Right lobe of liver (tissue), 6 donors: ENCODE results near the gene ATP6V1F. TPM values are rescaled to one million over a fixed set of nuclear protein-coding genes. Genes with fewer than 3 reads are reported as not detected.

Experiments used
- ATAC-seq, 4 donors: fragments of 200-7000 bp; cut with Tn5 transposase; one replicate each; pipeline ENCODE4 v1.9.1; 2020; ENCODE audit warnings: mild to moderate bottlenecking in 4 of 4, moderate library complexity in 4 of 4
- DNase-seq, 3 donors: peaks; one replicate each; pipeline ENCODE4 v3.0.0-alpha.2; 2020
- H3K27ac ChIP-seq, 3 donors: fragments of 200-600 bp; one replicate each; pipeline ENCODE4 v1.8.0; 2022
- H3K27me3 ChIP-seq, 2 donors: fragments of 200-600 bp; one replicate each; pipeline ENCODE4 v1.8.0; 2022
- H3K36me3 ChIP-seq, 4 donors: fragments of 200-600 bp; sonication (generic) in 1 of 4; one replicate each; pipeline versions ENCODE4 v1.5.1 to v1.8.0; 2017 to 2022; ENCODE audit warnings: control low read depth in 1 of 4
- H3K4me1 ChIP-seq, 4 donors: fragments of 200-600 bp; sonication (generic) in 1 of 4; one replicate each; pipeline versions ENCODE4 v1.5.1 to v1.8.0; 2017 to 2022; ENCODE audit warnings: control low read depth in 1 of 4
- H3K4me3 ChIP-seq, 3 donors: fragments of 200-600 bp; one replicate each; pipeline ENCODE4 v1.8.0; 2022
- H3K9me3 ChIP-seq, 4 donors: fragments of 200-600 bp; sonication (generic) in 1 of 4; one replicate each; pipeline versions ENCODE4 v1.5.1 to v1.8.0; 2017 to 2022; ENCODE audit warnings: control low read depth in 1 of 4
- POLR2A ChIP-seq: fragments of 450-650 bp; IDR thresholded peaks from one replicate; pipeline ENCODE4 v1.6.1; 2017; ENCODE audit warnings: antibody characterized with exemption, mild to moderate bottlenecking
- WGBS: methylation state at CpG from one replicate; pipeline ENCODE4 v1.1.6; 2018; ENCODE audit warnings: low coverage, low lambda C conversion rate; ENCODE audit not compliant: insufficient coverage; ENCODE audit errors: missing lambda C conversion rate; 5-methylcytosine and 5-hydroxymethylcytosine counted together
- intact Hi-C, 2 donors: fragments of 100-400 bp; cut with DNase I; formaldehyde crosslinking; loops; one replicate each; pipeline versions ENCODE4 v1.11.2 to v1.14.1; 2022
- total RNA-seq, 6 experiments: library from RNA; depleted of rRNA in 2 of 6; stranded (reverse); fragments of >200 nt in 2 of 6; fragmentation: NEBNext Ultra II Directional in 3 of 6; extraction: Animal tissue kit (Norgen Biotek cat#: 25700) in 3 of 6; gene quantifications; one replicate each; pipeline versions ENCODE4 v1.1.0 to v1.2.4, GENCODE V29; 2016 to 2023
- TF ChIP-seq, protein P1 (sequence below), 4 donors: fragments of 200-600 bp in 3 of 4; fragments of 450-650 bp in 1 of 4; IDR thresholded peaks; one replicate each; pipeline versions ENCODE4 v1.5.1 to v1.8.0; 2016 to 2022; ENCODE audit warnings: antibody characterized with exemption in 4 of 4, mild to moderate bottlenecking in 2 of 4
- donor health status: DM: no; HTN: yes; CAD: no.
- donor health status: DM: no; HTN: no; CAD: no.
- donor health status: DM: no; HTN: no; CAD: no.
- donor health status: DM: no; HTN: yes; CAD: no.
- donor health status: DM: no; HTN: yes; CAD: no.

Gene ATP6V1F
- total RNA-seq, 6 experiments from 2014 or later: 26.9 to 72.0 (median 38.9) TPM

DNA sequence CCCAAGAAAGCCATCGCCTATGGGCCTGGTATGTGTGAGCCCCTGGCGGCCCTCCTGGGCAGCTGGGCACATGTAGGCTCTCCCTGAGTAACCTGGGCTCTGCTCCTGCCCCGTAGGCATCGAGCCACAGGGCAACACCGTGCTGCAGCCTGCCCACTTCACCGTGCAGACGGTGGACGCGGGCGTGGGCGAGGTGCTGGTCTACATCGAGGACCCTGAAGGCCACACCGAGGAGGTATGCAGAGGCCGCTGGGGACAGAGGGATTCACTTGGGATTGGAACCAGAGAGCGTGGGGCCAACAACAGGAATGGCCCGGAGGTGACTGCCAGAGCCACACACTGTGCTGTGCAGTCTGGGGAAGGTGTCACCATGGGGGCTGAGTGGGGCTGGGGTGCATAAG is 25.1 kb upstream of the ATP6V1F start:
- H3K27ac ChIP-seq: no peak overlapping the region
- no peak for DNase-seq
- no peaks in the 10 kb centered on the region for H3K27me3 ChIP-seq
- WGBS: 100% methylated on average over 6 of the region's 16 CpGs
- H3K4me1 ChIP-seq: no peaks in the 10 kb centered on the region
- no peaks in the 10 kb centered on the region for H3K9me3 ChIP-seq
- no peaks in the 10 kb centered on the region for H3K36me3 ChIP-seq
- intact Hi-C loops: no loop called here
- H3K4me3 ChIP-seq: no peak overlapping the region
- TF ChIP-seq, protein P1, sequence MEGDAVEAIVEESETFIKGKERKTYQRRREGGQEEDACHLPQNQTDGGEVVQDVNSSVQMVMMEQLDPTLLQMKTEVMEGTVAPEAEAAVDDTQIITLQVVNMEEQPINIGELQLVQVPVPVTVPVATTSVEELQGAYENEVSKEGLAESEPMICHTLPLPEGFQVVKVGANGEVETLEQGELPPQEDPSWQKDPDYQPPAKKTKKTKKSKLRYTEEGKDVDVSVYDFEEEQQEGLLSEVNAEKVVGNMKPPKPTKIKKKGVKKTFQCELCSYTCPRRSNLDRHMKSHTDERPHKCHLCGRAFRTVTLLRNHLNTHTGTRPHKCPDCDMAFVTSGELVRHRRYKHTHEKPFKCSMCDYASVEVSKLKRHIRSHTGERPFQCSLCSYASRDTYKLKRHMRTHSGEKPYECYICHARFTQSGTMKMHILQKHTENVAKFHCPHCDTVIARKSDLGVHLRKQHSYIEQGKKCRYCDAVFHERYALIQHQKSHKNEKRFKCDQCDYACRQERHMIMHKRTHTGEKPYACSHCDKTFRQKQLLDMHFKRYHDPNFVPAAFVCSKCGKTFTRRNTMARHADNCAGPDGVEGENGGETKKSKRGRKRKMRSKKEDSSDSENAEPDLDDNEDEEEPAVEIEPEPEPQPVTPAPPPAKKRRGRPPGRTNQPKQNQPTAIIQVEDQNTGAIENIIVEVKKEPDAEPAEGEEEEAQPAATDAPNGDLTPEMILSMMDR (IDR thresholded peaks at IDR 0.05): no peak
- ATAC-seq: no peak

DNA sequence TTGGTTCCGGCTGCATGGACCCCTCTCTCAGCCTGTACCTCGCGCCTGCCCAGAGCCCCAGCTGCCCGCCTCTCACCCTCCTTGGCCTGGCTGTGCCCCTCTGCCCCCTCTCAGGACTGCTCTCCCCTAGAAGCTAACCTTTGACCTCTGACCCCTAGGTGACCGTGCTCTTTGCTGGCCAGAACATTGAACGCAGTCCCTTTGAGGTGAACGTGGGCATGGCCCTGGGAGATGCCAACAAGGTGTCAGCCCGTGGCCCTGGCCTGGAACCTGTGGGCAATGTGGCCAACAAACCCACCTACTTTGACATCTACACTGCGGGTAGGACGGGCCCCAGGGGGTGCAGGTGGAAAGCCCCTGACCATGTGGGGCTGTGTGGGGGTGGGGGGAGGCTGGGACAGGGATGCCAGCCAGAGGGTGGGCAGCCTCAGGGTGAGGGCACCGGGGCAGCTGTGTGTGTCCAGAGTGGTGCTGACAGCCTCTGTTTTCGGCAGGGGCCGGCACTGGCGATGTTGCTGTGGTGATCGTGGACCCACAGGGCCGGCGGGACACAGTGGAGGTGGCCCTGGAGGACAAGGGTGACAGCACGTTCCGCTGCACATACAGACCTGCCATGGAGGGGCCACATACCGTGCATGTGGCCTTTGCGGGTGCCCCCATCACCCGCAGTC is 24.4 kb upstream of the ATP6V1F start:
- peak in 2 of 3 donors; percentile 15 to 53 for DNase-seq
- no peaks in the 10 kb centered on the region for H3K36me3 ChIP-seq
- no peaks in the 10 kb centered on the region for H3K4me1 ChIP-seq
- H3K4me3 ChIP-seq: no peak overlapping the region
- 70% methylated on average over 4 of the region's 22 CpGs for WGBS
- no peak overlapping the region for H3K27ac ChIP-seq
- ATAC-seq: no peak
- no peaks in the 10 kb centered on the region for H3K9me3 ChIP-seq
- intact Hi-C loops: no loop called here
- no peak for TF ChIP-seq POLR2A
- TF ChIP-seq, protein P1 (IDR thresholded peaks at IDR 0.05): no peak
- H3K27me3 ChIP-seq: no peaks in the 10 kb centered on the region

GRCh38 chr7:128838981-128839731 is 23.5 kb upstream of the ATP6V1F start:
- intact Hi-C loops: no loop called here
- DNase-seq (peak in 1 of 3 donors; percentile 52), ATAC-seq (no peak)
- Histone ChIP-seq H3K27ac (no peak overlapping the region), H3K4me3 (no peak overlapping the region), H3K36me3 (no peaks in the 10 kb centered on the region), H3K4me1 (no peaks in the 10 kb centered on the region), H3K27me3 (no peaks in the 10 kb centered on the region), H3K9me3 (no peaks in the 10 kb centered on the region)
- 90% methylated on average over 2 of the region's 17 CpGs for WGBS
- TF ChIP-seq, protein P1 (IDR thresholded peaks at IDR 0.05): no peak
- no peak for TF ChIP-seq POLR2A

DNA sequence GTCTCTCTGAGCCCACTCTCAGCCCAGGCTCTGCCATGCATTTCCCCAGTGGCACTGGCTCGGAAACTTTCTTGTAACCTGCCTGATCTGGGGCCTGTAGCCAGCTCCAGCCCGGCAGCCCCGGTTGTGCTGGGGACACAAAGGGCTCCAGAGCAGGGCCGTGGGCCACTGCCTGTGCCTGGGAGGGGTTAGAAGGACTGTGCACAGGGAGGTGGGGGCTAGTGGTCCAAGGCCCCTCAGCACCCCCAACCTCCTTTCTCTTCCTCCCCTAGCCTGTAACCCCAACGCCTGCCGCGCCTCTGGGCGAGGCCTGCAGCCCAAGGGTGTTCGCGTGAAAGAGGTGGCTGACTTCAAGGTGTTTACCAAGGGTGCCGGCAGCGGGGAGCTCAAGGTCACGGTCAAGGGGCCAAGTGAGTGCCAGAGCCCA is 22.9 kb upstream of the ATP6V1F start:
- TF ChIP-seq, protein P1 (IDR thresholded peaks at IDR 0.05): no peak
- no peak for TF ChIP-seq POLR2A
- Histone ChIP-seq H3K4me1 (no peaks in the 10 kb centered on the region), H3K27me3 (no peaks in the 10 kb centered on the region), H3K36me3 (no peaks in the 10 kb centered on the region), H3K27ac (no peak overlapping the region), H3K9me3 (no peaks in the 10 kb centered on the region), H3K4me3 (no peak overlapping the region)
- no peak for ATAC-seq
- peak in 1 of 3 donors; percentile 11 for DNase-seq
- intact Hi-C loops: no loop called here
- WGBS: 93% methylated on average over 3 of the region's 13 CpGs
